Adrenal gland (tissue), 12 donors: ENCODE results near the gene ASXL1. TPM values are rescaled to one million over a fixed set of nuclear protein-coding genes. Genes with fewer than 3 reads are reported as not detected.

ENCODE experiments used
- DNase-seq, 7 donors: peaks; one replicate each; pipeline ENCODE4 v3.0.0-alpha.2; 2019 to 2020
- H3K27ac ChIP-seq, 5 donors: fragments of 200-600 bp; sonication (generic) in 4 of 5; 1 replicate in 3 of 5; 2 replicates in 2 of 5; pipeline versions ENCODE4 v1.5.1 to v1.8.0; 2016 to 2020; ENCODE audit warnings: mild to moderate bottlenecking in 1 of 5
- H3K27me3 ChIP-seq: fragments of 200-600 bp; 2 replicates; pipeline ENCODE4 v1.8.0; 2021
- H3K36me3 ChIP-seq, 2 donors: fragments of 200-600 bp; replicated peaks in 1 of 2; 1 replicate in 1 of 2; 2 replicates in 1 of 2; pipeline versions ENCODE4 v1.5.1 to v1.8.0; 2018 to 2022
- H3K4me1 ChIP-seq, 2 donors: fragments of 200-600 bp; replicated peaks in 1 of 2; 1 replicate in 1 of 2; 2 replicates in 1 of 2; pipeline versions ENCODE4 v1.5.1 to v1.8.0; 2018 to 2021
- H3K4me3 ChIP-seq, 4 donors: fragments of 200-600 bp; sonication (generic) in 3 of 4; one replicate each; pipeline ENCODE4 v1.5.1; 2016 to 2018
- H3K9me3 ChIP-seq, 3 donors: fragments of 200-600 bp; sonication (generic) in 1 of 3; replicated peaks in 1 of 3; 1 replicate in 2 of 3; 2 replicates in 1 of 3; pipeline versions ENCODE4 v1.5.1 to v1.8.0; 2016 to 2021
- CTCF ChIP-seq, 6 experiments: fragments of 450-650 bp in 4 of 6; fragments of 200-600 bp in 2 of 6; sonication (generic) in 1 of 6; IDR thresholded peaks; 1 replicate in 5 of 6; 2 replicates in 1 of 6; pipeline versions ENCODE4 v1.5.1 to v1.8.0; 2016 to 2021; ENCODE audit warnings: antibody characterized with exemption in 6 of 6, mild to moderate bottlenecking in 2 of 6, moderate library complexity in 1 of 6
- POLR2A ChIP-seq, 2 donors: fragments of 450-650 bp; IDR thresholded peaks; one replicate each; pipeline ENCODE4 v1.6.1; 2017; ENCODE audit warnings: antibody characterized with exemption in 2 of 2, mild to moderate bottlenecking in 2 of 2, moderate library complexity in 1 of 2
- WGBS, 4 donors: extraction: QIAGEN DNeasy Blood & Tissue Kit in 2 of 4; methylation state at CpG; one replicate each; pipeline versions ENCODE4 v1.1.5 to v1.1.7; 2013 to 2017; 5-methylcytosine and 5-hydroxymethylcytosine counted together
- intact Hi-C, 2 donors: fragments of 100-400 bp; cut with DNase I; formaldehyde crosslinking; loops; one replicate each; pipeline versions ENCODE4 v1.14.1 to v1.15.0; 2022 to 2023
- polyA plus RNA-seq, 3 donors: library from polyadenylated mRNA; stranded (reverse); fragments of 200-250 nt in 2 of 3; fragments of 350-450 nt in 1 of 3; fragmentation: Illumina TruSeq in 1 of 3; extraction: RNeasy Lipid Tissue Mini Kit (QIAGEN cat#74804) in 1 of 3; gene quantifications; one replicate each; pipeline ENCODE4 v1.2.3, GENCODE V29; 2013 to 2014
- total RNA-seq, 9 donors: library from RNA; depleted of rRNA in 4 of 9; stranded (reverse); fragments of >200 nt in 4 of 9; fragments of 120-200 nt in 1 of 9; fragmentation: NEBNext Ultra II Directional in 1 of 9; extraction: Animal tissue kit (Norgen Biotek cat#: 25700) in 1 of 9; gene quantifications; one replicate each; pipeline versions ENCODE4 v1.1.0 to v1.2.4, GENCODE V29; 2013 to 2023
- donor health status: healthy with polysubstance abuse.
- donor health status: Bipolar disorder and iron deficiency.
- donor health status: DM: yes; HTN: yes; CAD: no.
- donor health status: DM: no; HTN: no; CAD: no.
- donor health status: DM: no; HTN: no; CAD: no.
- donor health status: DM: yes; HTN: yes; CAD: no.

ASXL1 gene
- total and polyA plus RNA-seq, 12 donors = 19.9 to 77.7 (median 51.8) TPM

GRCh38 chr20:32470025-32470861, 112.1 kb downstream of the ASXL1 start:
- peaks cover 36 to 83% of the 10 kb centered on the region in 2 donors for H3K4me1 ChIP-seq
- H3K9me3 ChIP-seq = no peaks in the 10 kb centered on the region
- TF ChIP-seq POLR2A (IDR thresholded peaks at IDR 0.05) (no peak), CTCF (IDR thresholded peaks at IDR 0.05) (peak in 5 of 6 experiments; percentile 25 to 59 (median 47))
- peak; percentile 66 to 89 (median 79) for DNase-seq
- WGBS, 4 donors = 47 to 60% (median 49%) methylated on average over 14 to 27 of the region's 27 CpGs
- intact Hi-C loops = no loop called here
- no peaks in the 10 kb centered on the region for H3K27me3 ChIP-seq
- no peak overlapping the region for H3K4me3 ChIP-seq
- H3K27ac ChIP-seq = peak overlapping the region in 4 of 5 donors; percentile 41 to 92 (median 68)
- peaks cover 0 to 10% of the 10 kb centered on the region in 2 donors for H3K36me3 ChIP-seq

- H3K27ac ChIP-seq = peak overlapping the region in 4 of 5 donors; percentile 25 to 92 (median 68)
Measured at GRCh38 chr20:32470940-32471339, 112.8 kb downstream of the ASXL1 start.

GRCh38 chr20:32472581-32473207, 114.6 kb downstream of the ASXL1 start:
- 85 to 89% (median 88%) methylated on average over 5 to 6 of the region's 6 CpGs for WGBS, 4 donors
- peak overlapping the region in 2 of 5 donors; percentile 86 to 92 for H3K27ac ChIP-seq
- H3K4me1 ChIP-seq = peaks cover 35 to 84% of the 10 kb centered on the region in 2 donors
- TF ChIP-seq POLR2A (IDR thresholded peaks at IDR 0.05) (no peak), CTCF (IDR thresholded peaks at IDR 0.05) (no peak)
- H3K4me3 ChIP-seq = peak overlapping the region in 1 of 4 donors; percentile 41
- no peak for DNase-seq
- H3K36me3 ChIP-seq = peaks cover 0 to 10% of the 10 kb centered on the region in 2 donors
- no peaks in the 10 kb centered on the region for H3K9me3 ChIP-seq
- intact Hi-C loops = no loop called here
- no peaks in the 10 kb centered on the region for H3K27me3 ChIP-seq

More at GRCh38 chr20:32470940-32471339, 112.8 kb downstream of the ASXL1 start:
- Histone ChIP-seq H3K9me3 (no peaks in the 10 kb centered on the region), H3K4me1 (peaks cover 38 to 83% of the 10 kb centered on the region in 2 donors), H3K27me3 (no peaks in the 10 kb centered on the region), H3K4me3 (no peak overlapping the region), H3K36me3 (peaks cover 0 to 10% of the 10 kb centered on the region in 2 donors)
- TF ChIP-seq POLR2A (IDR thresholded peaks at IDR 0.05) = no peak
- no peak for TF ChIP-seq CTCF (IDR thresholded peaks at IDR 0.05)
- DNase-seq = no peak
- 51 to 81% (median 66%) methylated on average over 3 to 9 of the region's 9 CpGs for WGBS, 4 donors
- intact Hi-C loops = no loop called here
